ENCODE results near the gene CGB2.

DNA sequence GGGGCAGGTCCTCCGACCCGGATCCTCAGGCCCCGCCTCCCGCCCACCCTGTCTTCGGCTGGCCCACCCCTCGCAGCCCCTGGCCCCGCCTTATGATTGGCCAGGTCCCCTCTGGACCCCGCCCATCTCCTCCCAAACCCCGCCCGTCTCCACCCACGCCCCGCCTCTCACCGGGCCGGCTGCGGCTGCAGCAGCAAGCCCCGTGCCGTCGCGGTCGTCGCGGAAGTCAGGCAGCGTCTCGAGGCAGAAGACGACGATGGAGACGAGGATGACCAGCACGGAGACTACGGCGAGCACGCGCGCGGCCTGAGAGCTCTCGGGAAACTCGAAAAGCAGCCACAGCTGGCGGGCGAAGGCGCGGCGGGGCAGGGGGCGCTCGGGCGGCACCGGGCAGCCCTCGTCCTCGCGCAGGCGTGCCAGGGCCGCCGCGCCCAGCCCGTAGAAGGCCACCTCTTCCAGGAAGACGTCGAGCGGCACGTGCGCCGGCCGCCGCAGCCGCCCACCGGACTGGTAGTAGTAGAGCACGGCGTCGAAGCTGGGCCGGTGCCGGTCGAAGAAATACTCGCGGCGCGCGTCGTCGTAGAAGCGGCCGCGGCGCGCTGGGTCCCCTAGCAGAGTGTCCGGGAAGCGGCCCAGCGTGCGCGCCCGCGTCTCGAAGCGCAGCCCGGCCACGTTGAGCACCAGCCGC is 40.3 kb downstream of the CGB2 start:
- TF ChIP-seq CTCF (IDR thresholded peaks at IDR 0.05) (no peak), POLR2A (IDR thresholded peaks at IDR 0.05) (no peak), EP300 (IDR thresholded peaks at IDR 0.05) (no peak), POLR2AphosphoS5 (IDR thresholded peaks at IDR 0.05) (no peak)
